GM19372 (cell line): ENCODE measurements around the gene ANKRD13B.
A peak's percentile ranks its signal among the peaks of the same experiment; 100 is the strongest.

ENCODE experiments used
- ATAC-seq: cut with Tn5 transposase; IDR thresholded peaks from one replicate; pipeline ENCODE4 v1.9.1; 2021; ENCODE audit warnings: mild to moderate bottlenecking, low read depth, moderate library complexity; ENCODE audit not compliant: unreplicated experiment

Gene ANKRD13B

DNA sequence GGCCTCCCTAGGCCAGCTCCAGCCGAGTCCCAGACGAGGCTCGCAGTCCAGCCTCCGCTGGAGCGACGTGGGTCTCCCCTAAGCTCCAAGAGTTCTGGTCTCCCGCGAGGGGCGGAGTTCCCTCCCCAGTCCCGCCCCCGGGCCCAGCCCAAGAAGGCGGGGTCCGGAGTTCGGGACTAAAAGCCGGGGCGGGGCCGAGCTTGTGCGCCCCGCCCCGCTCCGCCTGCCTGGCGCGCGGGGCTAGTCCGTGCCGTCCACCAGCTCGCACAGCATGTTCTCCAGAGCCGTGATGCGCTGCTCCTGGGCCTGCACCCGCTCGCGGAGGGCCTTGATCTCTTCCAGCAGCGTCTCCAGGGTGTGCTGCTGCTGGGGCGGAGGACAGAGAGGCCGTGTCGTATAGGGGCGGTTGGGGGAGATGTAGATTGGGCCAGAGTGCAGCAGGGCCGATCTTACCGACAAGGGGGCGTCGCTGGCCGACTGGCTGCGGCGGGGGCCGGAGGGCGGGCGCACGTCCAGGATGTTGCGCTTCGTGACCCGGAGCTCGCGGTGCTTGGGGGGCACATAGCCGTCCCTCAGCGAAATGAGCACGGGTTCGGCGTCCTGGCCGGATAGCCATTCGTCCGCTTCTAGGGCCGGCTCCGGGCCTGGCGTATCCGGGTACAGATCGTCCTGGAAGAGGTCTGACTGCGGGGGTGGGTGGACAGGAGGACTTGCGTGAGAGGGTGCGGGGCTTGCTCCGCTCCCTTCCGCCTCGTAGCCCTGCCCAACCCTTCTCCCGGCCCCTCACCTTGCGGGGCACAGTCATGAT, 22.8 kb downstream of the ANKRD13B start:
- ATAC-seq: peak; percentile 54

GRCh38 chr17:29616300-29617048, 23.5 kb downstream of the ANKRD13B start:
- no peak for ATAC-seq

DNA sequence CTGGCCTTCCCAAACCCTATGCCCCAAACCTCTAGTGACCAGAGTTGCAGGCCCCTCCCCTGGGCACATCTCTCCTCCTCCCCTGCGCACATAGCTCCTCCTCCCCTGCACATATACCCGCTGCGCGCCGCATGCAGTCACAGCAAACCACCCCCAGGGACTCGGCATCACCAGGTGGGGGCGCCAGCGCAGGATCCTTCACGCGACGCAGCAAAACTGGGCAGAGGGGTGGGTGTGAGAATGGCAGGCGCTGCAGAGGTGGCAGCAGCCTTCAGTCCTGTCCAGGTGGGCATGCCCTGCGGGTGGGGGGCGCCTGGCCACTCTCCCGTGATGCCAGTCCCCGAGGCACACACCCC, 24.2 kb downstream of the ANKRD13B start:
- ATAC-seq: no peak

- no peak for ATAC-seq
Observed at GRCh38 chr17:29617481-29618271, 24.7 kb downstream of the ANKRD13B start.

DNA sequence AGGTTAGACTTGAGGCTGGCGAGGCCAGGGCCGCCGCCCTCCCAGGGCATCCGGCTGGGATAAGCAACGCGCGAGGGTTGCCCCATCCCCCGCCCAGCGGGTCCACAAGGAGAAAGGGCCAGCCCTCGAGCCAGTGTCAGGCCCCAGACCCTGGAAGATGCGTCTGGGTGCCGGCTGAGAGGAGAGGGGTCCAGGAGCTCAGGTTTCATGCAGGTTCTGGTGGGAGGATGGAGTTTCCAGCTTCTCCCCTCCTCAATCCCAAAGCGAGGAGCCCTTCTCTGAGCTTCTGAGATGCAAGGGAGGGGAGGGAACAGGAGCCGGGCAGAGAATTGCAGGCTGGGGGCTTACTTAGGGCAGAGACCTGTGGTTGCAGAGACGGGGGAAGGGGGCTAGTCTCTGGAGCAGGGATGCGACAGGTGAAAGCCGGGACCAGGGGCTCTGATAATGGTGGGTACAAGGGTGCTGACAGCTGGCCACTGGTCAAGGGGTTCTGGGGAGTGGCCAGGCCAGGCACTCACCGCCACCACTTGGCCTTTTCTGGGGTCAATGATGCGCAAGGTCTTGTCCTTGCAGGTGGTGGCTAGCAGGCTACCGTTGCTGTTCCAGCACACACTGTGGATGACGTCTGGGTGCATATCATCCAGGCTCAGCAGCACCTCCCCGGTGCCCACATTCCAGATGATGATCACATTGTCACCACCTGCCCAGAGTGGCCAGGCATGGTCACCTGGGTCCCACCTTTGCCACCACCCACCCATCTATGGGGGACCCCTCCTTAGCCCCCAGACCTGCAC, 25.5 kb downstream of the ANKRD13B start:
- no peak for ATAC-seq

DNA sequence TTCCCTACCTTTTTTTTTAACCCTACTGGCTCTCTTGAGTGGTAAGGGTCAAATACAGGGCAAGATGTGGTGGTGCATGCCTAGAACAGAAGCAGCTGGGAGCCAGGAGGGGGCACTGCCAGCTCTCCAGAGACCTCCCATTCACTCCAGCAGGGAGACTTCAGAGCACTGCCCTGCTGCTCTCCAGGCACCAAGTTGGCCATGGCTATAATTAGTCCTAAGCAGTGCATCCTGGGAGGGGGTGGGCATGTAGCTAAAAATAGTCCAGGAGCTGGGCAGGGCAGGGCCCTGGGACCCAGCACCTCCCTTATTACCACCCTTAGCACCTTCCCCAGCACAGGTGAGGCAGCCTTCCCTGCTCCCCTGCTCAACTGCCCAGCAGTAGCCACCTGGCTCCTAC, 26.3 kb downstream of the ANKRD13B start:
- ATAC-seq: no peak

GRCh38 chr17:29620271-29620670, 27.3 kb downstream of the ANKRD13B start:
- no peak for ATAC-seq

GRCh38 chr17:29620779-29621500, 28.0 kb downstream of the ANKRD13B start:
- no peak for ATAC-seq

DNA sequence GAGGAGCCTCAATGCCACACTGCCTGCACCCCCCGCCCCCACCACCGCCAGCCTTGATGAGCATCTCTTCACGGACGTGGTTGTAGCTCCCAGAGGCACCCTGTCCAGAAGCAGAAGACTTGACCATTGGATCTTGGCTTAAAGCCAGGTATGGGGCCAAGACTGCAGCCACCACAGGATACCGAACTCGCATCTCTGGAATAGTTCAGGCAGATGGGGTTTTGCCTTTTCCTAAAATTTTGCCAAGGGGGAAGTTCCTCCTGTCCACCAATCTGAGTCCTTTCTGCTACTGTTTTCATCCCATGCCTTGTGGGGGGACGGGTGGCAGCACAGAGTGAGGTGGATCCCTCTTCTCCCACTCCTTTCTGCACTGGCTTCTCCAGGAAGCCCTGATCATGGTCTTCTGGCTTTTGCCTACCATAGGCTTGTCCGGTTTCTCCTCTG, 28.8 kb downstream of the ANKRD13B start:
- ATAC-seq: no peak

DNA sequence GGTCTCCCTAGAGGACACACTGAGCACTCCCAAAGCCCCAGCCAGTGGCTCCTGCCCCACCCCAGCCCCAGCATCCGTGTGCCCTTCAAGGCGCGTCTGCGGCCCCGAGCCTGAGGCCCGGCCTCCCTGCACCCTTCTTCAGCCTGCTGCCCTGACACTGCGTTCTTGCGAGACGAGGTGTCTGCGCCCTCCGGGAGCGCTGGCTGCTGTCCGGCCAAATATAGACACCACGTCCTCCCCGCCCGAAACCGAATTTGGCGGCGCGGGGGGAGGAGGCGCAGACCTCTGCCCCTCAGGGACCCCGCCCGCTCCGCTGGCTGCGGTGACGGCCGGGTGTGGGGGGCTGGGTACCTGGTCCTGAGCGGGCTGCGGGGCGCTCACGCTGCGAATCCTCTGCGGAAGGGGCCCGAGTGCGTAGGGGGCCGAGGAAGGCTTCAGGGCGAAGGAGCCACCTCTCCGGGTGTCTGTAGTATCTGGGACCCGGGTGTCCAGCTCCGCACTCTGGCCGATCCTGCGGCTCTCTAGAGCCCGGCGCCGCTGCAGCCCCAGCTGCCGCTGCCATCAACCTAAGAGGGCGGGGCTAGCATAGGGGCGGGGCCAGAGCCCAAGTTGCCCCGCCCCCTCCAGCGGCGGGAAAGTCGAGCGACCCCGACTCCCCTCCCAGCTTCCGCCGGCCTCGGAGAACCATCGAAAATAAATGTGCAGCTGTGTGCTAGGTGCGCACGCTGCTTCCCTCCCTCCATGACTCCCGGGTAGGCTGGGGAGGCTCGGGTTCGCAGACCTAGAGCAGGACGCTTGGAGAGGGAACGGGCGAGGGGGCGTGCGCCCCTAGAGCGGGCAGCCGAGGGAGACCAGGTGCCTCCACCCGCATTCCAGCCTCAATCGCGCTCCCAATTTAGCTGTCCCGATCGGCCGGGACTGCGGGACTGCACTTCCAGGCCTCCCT, 29.7 kb downstream of the ANKRD13B start, which contains the start of gene CORO6:
Gene CORO6 (minus strand): TSS at position 576 of the 946 bp plus-strand sequence. CDS start 1,491 bp downstream, outside the sequence.
- ATAC-seq: peak; percentile 55

GRCh38 chr17:29623283-29623647, 30.3 kb downstream of the ANKRD13B start:
- ATAC-seq: no peak

DNA sequence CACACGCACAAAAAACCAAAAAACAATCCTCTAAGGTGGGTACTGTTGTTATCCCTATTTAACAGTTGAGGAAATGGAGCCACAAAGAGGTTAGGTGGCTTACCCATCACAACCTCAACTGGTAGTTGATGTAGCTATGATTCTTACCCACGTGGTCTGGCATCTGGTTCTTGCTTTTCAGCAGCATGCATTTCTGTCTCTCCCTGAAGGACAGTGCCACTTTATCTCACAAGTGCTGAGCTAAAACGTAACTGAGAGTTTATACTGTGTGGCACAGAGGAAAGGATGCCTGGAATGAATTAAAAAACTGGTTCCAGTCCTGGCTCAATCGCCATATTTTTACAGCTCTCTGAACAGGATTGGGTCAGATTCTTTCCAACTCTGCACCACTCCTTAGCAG, 31.7 kb downstream of the ANKRD13B start:
- no peak for ATAC-seq

GRCh38 chr17:29625037-29625750, 32.3 kb downstream of the ANKRD13B start:
- no peak for ATAC-seq

DNA sequence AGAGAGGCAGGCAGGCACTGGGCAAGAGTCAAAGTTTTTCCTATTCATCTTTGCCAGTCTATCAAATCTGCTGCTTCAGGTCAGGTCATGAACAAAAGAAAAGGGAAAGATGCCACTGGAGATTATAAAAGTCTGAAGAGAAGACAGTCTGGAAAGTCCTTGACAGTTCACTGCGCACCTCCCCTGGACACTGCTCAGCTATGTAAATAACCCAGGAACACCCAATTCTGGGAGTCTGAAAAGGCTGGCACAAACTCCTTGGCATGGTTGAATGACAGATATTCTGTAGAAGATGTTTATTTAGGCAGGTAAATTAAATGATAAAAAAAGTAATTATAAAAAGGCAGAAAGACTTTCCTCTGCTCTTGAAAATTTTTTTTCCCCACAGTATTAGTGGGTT, 35.0 kb downstream of the ANKRD13B start:
- ATAC-seq: no peak

DNA sequence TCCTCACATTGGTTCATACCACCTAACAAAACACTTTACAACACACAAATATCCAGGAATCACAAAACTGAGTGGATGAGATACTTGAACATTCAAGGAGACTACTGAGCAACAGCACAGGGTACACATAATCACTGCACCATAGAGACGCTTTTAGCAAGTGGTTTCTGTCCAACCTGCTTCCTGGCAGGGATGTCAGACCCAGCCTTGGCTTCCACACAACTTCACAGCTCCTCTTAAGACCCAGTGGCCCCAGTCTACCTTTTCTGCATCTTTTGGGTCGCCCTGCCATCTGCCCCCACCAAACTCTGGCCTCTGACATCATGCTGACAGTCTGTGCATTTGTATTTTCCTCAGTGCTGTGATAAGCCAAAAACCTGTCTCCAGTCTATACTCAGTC, 35.7 kb downstream of the ANKRD13B start:
- ATAC-seq: no peak

DNA sequence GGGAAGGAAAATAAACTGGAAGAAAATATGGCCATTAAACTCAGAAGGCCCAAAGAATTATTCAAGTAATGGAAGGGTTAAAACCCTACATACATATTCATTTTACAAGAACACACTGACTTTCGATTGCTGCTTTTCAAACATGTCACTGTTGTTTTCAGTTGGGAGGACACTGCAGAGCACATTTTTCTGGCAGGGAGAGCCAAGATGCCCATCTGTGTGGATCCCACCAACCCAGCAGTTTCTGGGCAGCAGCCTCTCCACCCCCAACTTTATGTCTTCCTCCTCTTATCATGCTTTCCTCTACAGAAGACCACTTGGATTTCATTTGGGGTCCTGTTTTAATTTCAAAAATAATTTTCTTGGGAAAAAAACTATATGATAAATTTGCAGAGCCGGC, 36.9 kb downstream of the ANKRD13B start:
- no peak for ATAC-seq

DNA sequence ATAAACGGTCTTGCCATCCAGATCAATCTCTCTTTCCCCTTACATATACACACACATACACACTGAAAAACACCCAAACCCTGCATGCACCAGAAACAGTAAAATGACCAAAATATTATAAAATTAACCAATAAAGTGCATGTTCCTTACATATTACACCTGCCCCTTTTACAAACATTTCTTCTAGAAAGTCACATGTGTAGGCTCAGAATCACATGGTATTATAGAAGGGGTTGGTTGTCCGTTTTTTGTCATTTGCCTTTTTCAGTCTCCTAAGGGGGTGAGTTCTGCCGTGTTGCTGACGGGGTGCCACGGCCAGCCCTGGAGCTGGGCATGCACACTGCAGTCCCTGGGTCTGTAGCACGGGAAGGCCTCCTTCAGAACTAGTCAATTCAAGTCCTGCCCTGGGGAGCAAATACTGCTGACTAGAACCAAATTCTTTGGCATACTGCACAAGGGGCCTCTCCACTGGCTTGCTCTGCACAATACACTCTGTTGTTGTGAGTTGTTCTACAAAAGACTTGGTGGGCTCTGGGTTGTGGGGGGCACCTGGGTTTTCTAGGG, 37.8 kb downstream of the ANKRD13B start:
- ATAC-seq: no peak

DNA sequence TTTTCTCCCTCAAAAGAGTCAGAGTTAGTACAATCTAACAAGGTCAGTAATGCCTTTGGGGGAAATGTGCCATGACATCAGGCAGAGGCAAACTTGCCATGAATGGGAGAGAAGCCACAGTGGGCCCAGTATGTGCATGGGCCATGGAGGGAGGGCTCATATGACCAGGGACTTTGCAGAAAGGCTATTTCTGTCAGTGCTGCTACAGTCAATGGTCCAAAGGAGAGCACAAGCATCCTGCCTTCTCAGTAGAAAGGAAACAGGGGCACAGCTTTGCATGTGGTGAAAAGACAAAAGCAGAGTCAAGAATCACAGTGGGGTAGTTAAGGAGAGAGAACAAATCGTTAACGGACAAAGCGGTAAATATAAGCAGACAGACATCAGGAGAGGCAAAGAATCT, 41.0 kb downstream of the ANKRD13B start:
- ATAC-seq: no peak
